ENCODE results near the gene CELSR1.

CELSR1 gene

DNA sequence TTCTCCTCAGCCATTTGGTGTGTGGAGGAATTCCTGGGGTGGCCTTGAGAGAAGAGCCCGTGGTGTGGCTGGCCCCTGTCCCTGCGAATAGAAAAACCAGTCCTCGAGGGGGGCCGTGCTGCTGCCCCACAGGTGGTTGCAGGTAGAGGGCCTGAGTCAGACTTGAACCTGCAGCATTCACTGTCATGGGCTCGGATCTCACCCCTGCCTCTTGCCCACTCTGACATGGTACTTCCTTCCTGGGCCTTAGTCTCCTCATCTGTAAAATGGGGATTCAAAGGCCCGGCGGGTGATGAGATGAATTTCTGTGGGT lies 182.5 kb downstream of the CELSR1 start:
- no peak for ATAC-seq
- no peak for TF ChIP-seq GLIS3 (CRISPR knock-in tag; IDR thresholded peaks at IDR 0.05)
- TF ChIP-seq TOX (CRISPR knock-in tag; IDR thresholded peaks at IDR 0.05; ENCODE audit: borderline replicate concordance): no peak
- no peak for TF ChIP-seq OSR1 (CRISPR knock-in tag; IDR thresholded peaks at IDR 0.05)
- no peak for TF ChIP-seq RARB (CRISPR knock-in tag; IDR thresholded peaks at IDR 0.05)
- TF ChIP-seq, protein P1, sequence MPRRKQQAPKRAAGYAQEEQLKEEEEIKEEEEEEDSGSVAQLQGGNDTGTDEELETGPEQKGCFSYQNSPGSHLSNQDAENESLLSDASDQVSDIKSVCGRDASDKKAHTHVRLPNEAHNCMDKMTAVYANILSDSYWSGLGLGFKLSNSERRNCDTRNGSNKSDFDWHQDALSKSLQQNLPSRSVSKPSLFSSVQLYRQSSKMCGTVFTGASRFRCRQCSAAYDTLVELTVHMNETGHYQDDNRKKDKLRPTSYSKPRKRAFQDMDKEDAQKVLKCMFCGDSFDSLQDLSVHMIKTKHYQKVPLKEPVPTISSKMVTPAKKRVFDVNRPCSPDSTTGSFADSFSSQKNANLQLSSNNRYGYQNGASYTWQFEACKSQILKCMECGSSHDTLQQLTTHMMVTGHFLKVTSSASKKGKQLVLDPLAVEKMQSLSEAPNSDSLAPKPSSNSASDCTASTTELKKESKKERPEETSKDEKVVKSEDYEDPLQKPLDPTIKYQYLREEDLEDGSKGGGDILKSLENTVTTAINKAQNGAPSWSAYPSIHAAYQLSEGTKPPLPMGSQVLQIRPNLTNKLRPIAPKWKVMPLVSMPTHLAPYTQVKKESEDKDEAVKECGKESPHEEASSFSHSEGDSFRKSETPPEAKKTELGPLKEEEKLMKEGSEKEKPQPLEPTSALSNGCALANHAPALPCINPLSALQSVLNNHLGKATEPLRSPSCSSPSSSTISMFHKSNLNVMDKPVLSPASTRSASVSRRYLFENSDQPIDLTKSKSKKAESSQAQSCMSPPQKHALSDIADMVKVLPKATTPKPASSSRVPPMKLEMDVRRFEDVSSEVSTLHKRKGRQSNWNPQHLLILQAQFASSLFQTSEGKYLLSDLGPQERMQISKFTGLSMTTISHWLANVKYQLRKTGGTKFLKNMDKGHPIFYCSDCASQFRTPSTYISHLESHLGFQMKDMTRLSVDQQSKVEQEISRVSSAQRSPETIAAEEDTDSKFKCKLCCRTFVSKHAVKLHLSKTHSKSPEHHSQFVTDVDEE (CRISPR knock-in tag; IDR thresholded peaks at IDR 0.05): no peak
- no peak for TF ChIP-seq SNAI2 (CRISPR knock-in tag; IDR thresholded peaks at IDR 0.05)
- TF ChIP-seq ISL1 (CRISPR knock-in tag; IDR thresholded peaks at IDR 0.05): no peak
- no peak for TF ChIP-seq ZNF8 (CRISPR knock-in tag; IDR thresholded peaks at IDR 0.05)
- TF ChIP-seq, protein P2, sequence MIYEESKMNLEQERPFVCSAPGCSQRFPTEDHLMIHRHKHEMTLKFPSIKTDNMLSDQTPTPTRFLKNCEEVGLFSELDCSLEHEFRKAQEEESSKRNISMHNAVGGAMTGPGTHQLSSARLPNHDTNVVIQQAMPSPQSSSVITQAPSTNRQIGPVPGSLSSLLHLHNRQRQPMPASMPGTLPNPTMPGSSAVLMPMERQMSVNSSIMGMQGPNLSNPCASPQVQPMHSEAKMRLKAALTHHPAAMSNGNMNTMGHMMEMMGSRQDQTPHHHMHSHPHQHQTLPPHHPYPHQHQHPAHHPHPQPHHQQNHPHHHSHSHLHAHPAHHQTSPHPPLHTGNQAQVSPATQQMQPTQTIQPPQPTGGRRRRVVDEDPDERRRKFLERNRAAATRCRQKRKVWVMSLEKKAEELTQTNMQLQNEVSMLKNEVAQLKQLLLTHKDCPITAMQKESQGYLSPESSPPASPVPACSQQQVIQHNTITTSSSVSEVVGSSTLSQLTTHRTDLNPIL (CRISPR knock-in tag; IDR thresholded peaks at IDR 0.05; ENCODE audit: low read depth): no peak
- no peak for TF ChIP-seq ZNF565 (CRISPR knock-in tag; conservative IDR thresholded peaks at IDR 0.05; ENCODE audit: low read depth)

GRCh38 chr22:46354176-46354992 lies 183.0 kb downstream of the CELSR1 start:
- ATAC-seq: no peak
- no peak for TF ChIP-seq OSR1 (CRISPR knock-in tag; IDR thresholded peaks at IDR 0.05)
- no peak for TF ChIP-seq ZFP3 (CRISPR knock-in tag; IDR thresholded peaks at IDR 0.05)
- TF ChIP-seq, protein P3, sequence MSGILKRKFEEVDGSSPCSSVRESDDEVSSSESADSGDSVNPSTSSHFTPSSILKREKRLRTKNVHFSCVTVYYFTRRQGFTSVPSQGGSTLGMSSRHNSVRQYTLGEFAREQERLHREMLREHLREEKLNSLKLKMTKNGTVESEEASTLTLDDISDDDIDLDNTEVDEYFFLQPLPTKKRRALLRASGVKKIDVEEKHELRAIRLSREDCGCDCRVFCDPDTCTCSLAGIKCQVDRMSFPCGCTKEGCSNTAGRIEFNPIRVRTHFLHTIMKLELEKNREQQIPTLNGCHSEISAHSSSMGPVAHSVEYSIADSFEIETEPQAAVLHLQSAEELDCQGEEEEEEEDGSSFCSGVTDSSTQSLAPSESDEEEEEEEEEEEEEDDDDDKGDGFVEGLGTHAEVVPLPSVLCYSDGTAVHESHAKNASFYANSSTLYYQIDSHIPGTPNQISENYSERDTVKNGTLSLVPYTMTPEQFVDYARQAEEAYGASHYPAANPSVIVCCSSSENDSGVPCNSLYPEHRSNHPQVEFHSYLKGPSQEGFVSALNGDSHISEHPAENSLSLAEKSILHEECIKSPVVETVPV (CRISPR knock-in tag; IDR thresholded peaks at IDR 0.05): no peak
- no peak for TF ChIP-seq TOX (CRISPR knock-in tag; IDR thresholded peaks at IDR 0.05; ENCODE audit: borderline replicate concordance)
- TF ChIP-seq, protein P2 (CRISPR knock-in tag; IDR thresholded peaks at IDR 0.05; ENCODE audit: low read depth): no peak
- TF ChIP-seq TCF4 (CRISPR knock-in tag; IDR thresholded peaks at IDR 0.05; ENCODE audit: borderline replicate concordance): no peak

DNA sequence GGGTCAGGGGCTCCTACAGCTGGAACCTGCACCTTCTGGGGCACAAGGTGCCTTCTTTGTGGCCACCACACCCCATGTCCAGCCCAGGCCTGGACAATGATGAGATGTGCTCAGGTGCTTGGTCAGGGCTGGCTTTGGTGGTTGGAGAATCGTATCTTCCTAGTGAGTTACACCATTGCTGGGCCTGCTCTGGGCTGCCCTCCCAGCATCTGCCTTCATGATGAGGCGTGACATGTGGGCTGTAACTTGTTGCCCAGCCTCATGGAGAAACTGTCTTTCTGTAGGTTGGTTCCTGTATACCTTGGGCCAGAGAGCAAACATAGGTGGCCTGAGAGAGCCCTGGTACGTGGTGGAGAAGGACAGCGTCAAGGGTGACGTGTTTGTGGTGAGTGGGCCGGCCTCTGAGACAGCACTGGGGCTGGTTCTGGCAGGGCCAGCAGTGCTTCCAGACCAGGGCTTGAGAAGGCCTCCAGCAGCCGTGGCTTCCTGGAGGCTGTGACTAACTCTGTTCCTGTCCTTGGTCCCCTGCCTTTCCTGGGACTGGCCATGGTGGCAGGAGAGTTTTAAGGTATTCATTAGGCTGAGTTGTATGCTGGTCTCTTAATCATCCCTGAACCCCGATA lies 183.8 kb downstream of the CELSR1 start:
- no peak for ATAC-seq
- TF ChIP-seq ZFP3 (CRISPR knock-in tag; IDR thresholded peaks at IDR 0.05): no peak
- no peak for TF ChIP-seq ZNF565 (CRISPR knock-in tag; conservative IDR thresholded peaks at IDR 0.05; ENCODE audit: low read depth)
- TF ChIP-seq, protein P1 (CRISPR knock-in tag; IDR thresholded peaks at IDR 0.05): no peak
- no peak for TF ChIP-seq ZNF8 (CRISPR knock-in tag; IDR thresholded peaks at IDR 0.05)
- TF ChIP-seq RARB (CRISPR knock-in tag; IDR thresholded peaks at IDR 0.05): no peak
- TF ChIP-seq BACH2 (CRISPR knock-in tag; IDR thresholded peaks at IDR 0.05; ENCODE audit: borderline replicate concordance): no peak
- no peak for TF ChIP-seq ISL1 (CRISPR knock-in tag; IDR thresholded peaks at IDR 0.05)
- TF ChIP-seq, protein P2 (CRISPR knock-in tag; IDR thresholded peaks at IDR 0.05; ENCODE audit: low read depth): no peak
- no peak for TF ChIP-seq TCF4 (CRISPR knock-in tag; IDR thresholded peaks at IDR 0.05; ENCODE audit: borderline replicate concordance)
- no peak for TF ChIP-seq ZFP30 (CRISPR knock-in tag; IDR thresholded peaks at IDR 0.05)
- TF ChIP-seq, protein P4, sequence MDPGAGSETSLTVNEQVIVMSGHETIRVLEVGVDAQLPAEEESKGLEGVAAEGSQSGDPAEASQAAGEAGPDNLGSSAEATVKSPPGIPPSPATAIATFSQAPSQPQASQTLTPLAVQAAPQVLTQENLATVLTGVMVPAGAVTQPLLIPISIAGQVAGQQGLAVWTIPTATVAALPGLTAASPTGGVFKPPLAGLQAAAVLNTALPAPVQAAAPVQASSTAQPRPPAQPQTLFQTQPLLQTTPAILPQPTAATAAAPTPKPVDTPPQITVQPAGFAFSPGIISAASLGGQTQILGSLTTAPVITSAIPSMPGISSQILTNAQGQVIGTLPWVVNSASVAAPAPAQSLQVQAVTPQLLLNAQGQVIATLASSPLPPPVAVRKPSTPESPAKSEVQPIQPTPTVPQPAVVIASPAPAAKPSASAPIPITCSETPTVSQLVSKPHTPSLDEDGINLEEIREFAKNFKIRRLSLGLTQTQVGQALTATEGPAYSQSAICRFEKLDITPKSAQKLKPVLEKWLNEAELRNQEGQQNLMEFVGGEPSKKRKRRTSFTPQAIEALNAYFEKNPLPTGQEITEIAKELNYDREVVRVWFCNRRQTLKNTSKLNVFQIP (CRISPR knock-in tag; IDR thresholded peaks at IDR 0.05; ENCODE audit: borderline replicate concordance, low read depth): no peak
- no peak for TF ChIP-seq SNAI2 (CRISPR knock-in tag; IDR thresholded peaks at IDR 0.05)
- TF ChIP-seq ZC3H10 (CRISPR knock-in tag; IDR thresholded peaks at IDR 0.05): no peak
- TF ChIP-seq PPARA (CRISPR knock-in tag; IDR thresholded peaks at IDR 0.05; ENCODE audit: borderline replicate concordance): no peak
- TF ChIP-seq ARNTL (CRISPR knock-in tag; IDR thresholded peaks at IDR 0.05; ENCODE audit: borderline replicate concordance, low read depth): no peak
- TF ChIP-seq ESRRG (CRISPR knock-in tag; IDR thresholded peaks at IDR 0.05): no peak
- no peak for TF ChIP-seq TOX (CRISPR knock-in tag; IDR thresholded peaks at IDR 0.05; ENCODE audit: borderline replicate concordance)
- TF ChIP-seq GLIS3 (CRISPR knock-in tag; IDR thresholded peaks at IDR 0.05): no peak
- TF ChIP-seq ZNF70 (CRISPR knock-in tag; IDR thresholded peaks at IDR 0.05): no peak
